HEK293 (cell line): Measurements from ENCODE around the gene F9.

Experiments
- BCL11A ChIP-seq: fragments of 450-650 bp; formaldehyde crosslinking; IDR thresholded peaks from 2 replicates; pipeline ENCODE4 v1.5.1; 2016; ENCODE audit warnings: low read depth, missing biosample characterization, missing genetic modification characterization
- KLF7 ChIP-seq: fragments of 450-650 bp; formaldehyde crosslinking; IDR thresholded peaks from 2 replicates; pipeline ENCODE4 v1.5.1; 2016; ENCODE audit warnings: missing biosample characterization, missing genetic modification characterization, borderline replicate concordance
- ZNF366 ChIP-seq: fragments of 450-650 bp; formaldehyde crosslinking; conservative IDR thresholded peaks from 2 replicates; pipeline ENCODE4 v1.5.1; 2016; ENCODE audit warnings: missing biosample characterization, missing genetic modification characterization
- ZNF391 ChIP-seq: fragments of 450-650 bp; formaldehyde crosslinking; IDR thresholded peaks from 2 replicates; pipeline ENCODE4 v1.5.1; 2016; ENCODE audit warnings: low read depth, missing biosample characterization, missing genetic modification characterization, borderline replicate concordance

DNA sequence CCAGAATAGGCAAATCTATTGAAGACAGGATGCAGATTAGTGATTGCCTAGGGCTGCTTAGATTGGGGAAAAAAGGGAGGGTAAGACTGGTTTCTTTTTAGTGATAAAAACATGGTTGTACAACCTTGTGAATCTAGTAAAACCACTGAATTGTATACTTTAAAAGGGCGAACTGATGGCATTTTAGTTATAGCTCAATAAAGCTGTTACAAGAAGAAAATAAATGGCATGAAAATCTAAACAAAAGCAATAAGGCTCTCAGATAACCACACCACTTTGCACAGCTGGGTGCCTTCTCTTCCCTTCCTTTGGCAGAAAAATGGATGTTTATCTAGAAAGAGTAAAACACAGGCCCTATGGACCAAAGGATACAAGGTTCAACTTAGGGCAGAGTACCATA lies 69.6 kb downstream of the F9 start:
- no peak for TF ChIP-seq BCL11A
- no peak for TF ChIP-seq ZNF391 (tag by site-specific recombination)
- TF ChIP-seq ZNF366 (tag by site-specific recombination), result no peak
- TF ChIP-seq KLF7 (tag by site-specific recombination), result no peak; the same call in 1 of the 2 replicates
